Raji (cell line): ENCODE measurements around the gene ZNHIT3.

Experiments used
- POLR2A ChIP-seq: IDR thresholded peaks from 2 replicates; pipeline ENCODE4 v1.6.1; 2011; ENCODE audit warnings: low read depth, low read length, control low read depth; ENCODE audit not compliant: insufficient read depth

The ZNHIT3 gene

DNA sequence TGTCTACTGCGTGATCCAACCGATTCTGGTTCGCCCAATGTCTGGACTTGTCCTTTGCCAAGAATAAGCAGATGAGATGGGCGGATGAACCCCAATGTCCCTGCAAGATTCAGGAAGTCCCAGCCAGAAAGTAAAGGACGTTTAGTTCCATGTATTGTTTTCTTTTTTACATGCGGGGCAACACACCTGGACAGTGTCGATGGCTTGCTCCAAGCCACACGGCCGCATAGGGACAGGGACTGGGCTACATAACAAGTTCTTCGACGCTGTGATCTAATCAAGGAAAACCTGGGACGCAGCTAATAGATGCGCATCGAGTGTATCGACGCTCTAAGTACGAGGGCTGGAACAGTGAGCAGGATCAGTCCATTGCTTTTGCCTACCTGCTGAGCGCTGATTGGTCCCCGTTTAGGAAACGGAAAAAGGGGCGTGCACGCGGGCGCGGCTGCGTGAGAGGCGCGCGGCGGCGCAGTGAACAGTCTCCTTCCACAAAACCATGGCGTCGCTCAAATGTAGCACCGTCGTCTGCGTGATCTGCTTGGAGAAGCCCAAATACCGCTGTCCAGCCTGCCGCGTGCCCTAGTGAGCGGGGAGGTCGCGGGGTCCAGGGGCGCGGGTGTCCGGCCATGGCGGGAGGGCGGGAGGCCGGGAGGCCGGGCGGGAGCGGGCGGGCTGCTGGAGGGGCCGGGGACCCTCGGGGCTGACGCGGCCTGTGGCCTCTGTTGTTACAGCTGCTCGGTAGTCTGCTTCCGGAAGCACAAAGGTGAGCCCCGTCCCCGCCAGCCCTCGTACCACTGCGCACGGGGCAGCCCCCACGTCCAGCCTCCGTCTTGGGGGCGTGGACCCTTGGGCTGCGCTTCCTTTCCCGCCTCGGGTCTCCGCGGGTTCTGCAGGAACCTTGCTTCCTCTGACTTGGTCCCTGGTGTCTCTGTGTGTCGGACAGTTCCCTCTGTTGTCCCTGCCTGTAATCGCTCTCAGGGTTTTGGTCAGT is at the start of gene ZNHIT3:
Gene ZNHIT3 (plus strand): TSS at position 478 of the 991 bp plus-strand sequence. CDS start 19 bp downstream, at position 497.
- peak; percentile 85 for TF ChIP-seq POLR2A

DNA sequence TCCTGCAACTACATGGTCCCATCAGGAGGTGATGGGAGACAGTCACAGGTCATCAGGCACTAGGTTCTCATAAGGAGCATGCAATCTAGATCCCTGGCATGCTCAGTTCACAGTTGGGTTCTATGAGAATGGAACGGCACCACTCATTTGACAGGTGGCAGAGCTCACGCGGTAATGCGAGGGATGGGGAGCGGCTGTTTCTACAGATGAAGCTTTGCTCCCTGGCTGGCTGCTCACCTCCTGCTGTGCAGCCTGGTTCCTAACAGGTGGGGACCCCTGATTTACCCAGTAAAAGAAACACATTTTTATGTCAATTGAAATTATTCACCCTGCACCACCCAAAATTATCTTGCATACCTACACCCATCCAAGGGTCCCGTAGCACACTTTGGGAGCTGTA is 42.7 kb upstream of the ZNHIT3 start:
- no peak for TF ChIP-seq POLR2A

DNA sequence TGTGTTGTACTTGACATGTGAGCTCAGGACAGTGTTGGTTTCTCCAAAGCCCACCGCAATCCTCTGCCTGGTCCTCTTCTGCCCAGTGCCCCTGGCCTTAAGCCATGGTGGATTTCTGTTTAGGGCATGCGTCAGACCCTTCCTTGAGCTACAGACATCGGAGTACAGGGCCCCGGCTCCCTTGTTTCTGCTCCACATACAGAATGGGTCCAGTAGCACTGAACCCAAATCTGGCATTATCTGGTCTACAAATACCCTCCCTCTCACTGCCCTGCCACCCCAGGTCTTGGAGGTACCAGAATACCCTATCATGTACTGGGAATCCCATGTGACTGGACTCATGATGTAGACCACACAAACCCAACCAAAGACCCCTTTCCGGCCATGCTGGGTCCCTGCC is 27.4 kb upstream of the ZNHIT3 start:
- no peak for TF ChIP-seq POLR2A

DNA sequence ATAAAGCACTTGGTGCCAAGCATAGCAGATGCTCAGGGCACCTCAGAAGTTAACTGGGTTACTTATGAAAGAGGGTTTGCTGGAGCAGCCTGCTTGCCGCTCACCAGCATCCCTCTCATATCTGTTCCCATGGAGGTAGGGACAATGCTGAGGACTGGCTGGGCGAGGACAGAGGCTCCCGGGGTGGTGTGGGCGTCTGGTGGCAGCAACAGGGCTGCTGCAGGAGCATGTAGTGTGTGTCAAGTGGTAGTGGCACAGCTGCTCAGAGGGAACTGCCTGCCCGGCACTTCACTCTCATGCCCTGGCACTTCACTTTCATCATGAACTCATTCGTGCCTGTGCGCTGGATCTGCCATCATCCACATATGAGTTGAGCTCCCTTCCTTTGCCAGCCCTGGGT is 26.9 kb upstream of the ZNHIT3 start:
- TF ChIP-seq POLR2A = no peak

DNA sequence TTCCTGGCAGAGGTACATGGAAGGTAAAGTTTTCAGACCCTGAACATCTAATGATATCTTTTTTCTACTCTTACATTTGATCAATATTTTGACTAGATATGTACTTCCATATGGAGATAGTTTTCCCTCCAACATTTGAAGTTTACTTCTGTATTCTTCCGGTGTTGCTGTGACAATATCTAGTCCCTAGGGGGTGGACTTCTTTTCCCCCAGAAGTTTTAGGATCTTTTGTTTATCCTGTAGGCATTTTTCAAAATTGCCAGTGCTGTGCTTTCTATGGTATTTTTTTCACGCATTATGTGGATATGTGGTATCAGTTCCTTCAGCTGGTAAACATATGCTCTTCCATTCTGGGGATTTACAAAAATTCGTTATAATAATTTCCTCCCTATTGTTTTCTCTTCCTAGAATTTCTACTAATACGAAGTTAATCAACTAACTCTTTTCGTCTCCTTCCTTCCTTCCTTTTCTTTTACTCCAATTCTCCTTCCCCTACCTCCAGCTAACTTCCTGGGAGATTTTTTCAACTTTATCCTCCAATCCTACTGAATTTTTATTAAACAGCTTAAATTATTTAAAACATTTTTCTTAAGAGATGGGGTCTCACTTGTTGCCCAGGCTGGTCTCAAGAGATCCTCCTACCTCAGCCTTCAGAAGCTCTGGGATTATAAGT is 26.1 kb upstream of the ZNHIT3 start:
- no peak for TF ChIP-seq POLR2A

DNA sequence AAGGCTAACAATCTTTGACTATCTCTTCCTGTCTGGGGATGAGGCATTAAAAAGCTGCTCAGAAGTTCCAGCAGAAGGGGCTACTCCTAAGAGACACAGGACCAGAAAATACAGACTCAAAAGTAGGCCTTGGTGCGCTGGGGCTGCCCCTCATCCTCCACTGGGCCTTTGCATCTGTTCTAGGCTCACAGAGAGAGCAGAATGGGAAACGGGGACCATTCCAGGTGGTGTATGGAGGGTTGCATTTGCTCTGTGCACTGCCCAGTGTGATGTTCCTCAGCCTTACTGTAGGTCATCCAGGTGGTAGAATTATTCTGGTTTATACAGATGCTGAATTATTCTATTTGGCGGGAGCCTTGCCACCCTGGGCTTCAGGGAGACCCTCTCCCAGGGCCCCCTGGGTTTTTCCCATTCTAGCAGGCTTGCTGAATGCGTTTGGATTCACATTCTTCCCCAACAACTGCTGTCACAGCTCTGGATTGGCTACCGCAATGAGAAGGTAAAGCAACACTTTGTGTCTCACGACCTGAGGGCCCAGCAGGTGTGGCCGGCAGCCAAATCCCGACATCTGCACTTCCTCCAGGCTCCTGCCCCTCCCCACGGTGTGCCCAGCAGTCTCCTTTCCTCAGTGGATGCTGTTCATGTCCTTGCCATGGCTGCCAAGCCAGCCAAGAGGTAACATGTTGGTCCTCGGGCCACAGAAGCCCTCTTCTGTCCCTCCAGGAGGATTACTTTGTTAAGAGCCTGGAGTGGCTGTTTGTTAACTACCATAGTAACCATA is 25.0 kb upstream of the ZNHIT3 start:
- TF ChIP-seq POLR2A = no peak

DNA sequence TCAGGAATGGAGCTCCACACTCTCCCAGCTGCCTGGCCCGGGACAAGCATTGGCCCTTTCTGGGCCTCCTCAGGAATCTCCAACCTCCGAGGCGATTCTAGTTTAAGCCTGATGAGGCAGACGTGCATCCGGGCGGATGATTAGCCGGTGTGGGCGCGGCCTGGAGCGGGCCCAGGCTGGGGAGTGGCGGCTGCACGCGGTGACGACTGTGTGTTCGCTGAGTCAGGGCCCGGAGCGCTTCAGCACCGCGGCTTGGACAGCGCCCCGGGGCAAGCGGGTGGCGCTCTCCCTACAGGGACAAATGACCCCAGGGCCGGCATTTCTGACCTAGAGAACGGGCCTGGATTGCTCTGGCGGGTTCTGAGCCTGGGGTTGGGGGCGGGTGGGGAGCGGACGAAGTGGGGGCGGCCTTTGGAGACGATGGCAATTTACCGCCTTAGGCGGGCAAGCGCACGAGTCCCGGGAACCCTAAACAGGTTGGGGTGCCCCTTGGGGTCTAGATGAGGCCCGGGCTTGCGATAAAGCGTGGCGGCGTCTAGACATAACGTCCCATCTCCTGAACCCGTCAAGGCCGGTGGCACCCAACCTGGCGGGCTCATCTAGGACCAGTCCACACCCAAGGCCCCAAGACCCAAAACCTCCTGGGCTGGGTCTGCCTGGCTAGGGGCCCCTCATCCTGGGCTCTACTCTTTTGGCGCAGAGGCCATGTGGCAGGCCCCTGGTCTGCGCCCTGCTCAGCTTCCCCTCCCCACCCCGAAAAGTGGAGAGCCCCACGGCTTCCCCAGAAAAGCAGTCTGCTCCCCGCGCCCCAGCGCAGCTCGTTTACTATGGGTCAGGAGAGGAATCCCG is 22.3 kb upstream of the ZNHIT3 start:
- no peak for TF ChIP-seq POLR2A

DNA sequence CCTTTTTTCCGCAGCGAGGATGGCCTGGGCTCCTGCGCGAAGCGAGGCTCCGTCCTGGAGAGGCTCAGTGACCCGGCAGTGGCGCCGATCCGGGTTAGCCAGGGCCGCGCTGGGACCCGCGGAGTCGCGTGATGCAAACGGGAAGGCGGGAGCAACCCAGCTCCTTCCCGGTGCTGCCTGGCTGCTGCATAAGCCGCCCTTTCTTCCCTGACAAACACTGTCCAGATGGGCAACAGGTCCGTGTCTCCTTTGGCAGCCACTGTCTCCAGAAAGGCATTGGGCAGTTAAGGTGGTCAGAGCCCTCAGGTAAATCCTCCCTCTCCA is 21.8 kb upstream of the ZNHIT3 start:
- TF ChIP-seq POLR2A = no peak

DNA sequence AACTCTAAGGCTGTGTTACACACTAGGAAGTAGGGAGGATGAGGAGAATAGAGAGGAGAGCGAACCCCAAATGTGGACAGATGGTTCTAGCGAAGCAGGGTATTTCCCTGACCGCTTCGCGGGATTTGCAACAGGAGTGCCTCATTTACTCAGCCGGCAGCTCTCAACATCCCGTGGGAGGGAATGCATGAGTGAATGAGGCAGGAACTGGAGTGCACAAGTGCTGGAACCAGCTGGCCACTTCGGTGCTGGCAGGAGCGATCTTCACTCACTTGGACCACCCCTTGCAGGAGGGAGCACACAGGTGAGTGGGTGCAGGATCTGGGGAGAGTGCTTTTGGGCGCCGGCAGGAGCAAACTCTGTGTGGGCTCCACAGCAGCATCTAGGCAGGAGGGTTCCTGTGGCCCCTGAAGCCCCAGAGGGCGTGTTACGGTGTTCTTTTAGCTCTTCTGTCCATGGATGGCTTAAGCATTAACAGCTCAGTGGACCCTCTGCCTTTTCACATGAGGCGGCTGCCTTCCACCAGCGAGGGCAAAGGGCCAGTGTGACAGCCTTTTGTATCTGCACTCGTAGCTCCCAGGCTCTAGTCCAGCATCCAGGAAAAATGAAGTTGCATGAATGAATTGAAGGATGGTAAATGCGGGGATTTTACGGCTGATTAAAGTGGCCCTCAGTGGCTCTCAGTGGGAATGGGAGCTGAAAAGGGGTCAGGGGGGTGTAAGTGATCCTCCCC is 17.4 kb upstream of the ZNHIT3 start:
- TF ChIP-seq POLR2A = no peak

DNA sequence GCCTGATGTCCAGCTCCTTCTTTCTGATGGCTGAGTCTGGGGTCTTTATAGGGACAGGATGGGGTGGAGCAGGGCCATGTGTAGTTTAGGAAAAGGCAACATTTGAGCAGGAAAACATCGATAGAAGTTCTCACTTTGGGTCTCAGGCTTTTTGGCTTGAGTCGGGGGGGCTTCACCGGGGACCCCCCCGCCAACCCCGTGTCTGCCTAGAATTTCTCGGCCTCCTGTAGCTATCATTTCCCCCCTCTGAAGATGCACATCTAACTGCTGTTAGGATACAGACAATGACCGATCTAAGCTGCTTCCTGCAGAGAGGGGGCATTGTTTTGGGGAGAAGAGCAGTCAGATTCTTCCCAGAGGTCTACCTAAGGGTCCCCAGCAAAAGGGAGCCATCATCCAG is 16.7 kb upstream of the ZNHIT3 start:
- no peak for TF ChIP-seq POLR2A

DNA sequence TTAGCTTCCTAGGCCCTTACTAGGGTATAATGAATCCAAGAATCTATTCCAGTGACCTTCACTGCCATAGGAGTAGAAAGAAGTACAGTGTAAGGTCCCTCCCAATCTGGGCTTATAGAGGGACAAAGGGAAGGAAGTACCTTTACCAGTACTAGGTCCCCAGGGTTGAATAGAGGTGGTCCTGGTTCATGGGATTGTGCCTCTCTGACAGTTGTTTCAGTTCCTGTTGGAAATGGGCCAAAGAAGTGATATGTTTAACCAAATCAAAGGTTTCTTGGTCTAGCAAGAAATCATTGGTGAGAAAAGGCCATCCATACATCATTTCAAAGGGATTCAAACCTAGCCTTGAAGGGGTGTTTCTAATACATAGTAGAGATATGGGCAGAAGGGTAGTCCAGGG is 16.0 kb upstream of the ZNHIT3 start:
- TF ChIP-seq POLR2A = no peak

DNA sequence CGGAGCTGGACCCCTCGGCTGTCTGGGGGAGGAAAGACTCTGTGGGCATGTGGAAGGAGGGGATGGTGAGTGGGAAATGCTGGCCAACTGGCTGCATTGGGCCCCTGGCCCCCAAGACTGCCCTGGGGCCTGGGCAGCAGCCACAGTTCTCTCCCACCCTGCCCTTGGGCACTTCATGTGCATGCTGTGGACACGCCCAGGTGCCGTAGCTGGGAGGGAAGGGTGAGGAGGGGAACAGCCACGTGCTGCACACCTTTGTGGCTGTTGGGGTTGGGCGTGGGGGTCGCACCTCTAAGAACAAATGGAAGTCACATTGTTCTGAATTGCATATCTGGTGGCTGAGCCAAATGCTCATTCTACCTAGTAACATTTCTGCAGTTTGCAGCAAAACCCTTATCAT is 11.9 kb upstream of the ZNHIT3 start:
- no peak for TF ChIP-seq POLR2A

DNA sequence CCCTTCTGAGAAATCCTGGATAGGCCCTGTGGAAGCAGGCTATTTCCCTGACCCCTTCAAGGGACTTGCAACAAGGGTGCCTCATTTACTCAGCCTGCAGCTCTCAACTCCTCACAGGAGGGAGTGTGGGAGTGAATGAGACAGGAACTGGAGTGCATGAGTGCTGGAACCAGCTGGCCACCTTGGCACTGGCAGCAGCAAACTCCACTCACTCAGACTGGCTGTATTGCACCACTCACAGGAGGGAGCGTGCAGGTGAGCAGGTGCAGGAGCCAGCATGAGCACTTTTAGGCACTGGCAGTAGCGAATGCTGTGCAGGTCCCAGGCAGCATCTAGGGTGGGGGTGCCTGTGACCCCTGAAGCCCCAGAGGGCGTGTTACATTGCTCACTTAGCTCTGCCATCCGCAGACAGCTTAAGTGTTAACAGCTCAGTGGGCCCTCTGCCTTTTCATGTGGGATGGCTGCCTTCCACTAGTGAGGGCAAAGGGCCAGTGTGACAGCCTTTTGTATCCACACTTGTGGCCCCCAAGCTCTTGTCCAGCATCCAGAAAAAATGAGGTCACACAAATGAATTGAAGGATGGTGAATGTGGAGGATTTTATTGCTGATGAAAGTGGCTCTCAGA is 11.0 kb upstream of the ZNHIT3 start:
- TF ChIP-seq POLR2A = no peak

DNA sequence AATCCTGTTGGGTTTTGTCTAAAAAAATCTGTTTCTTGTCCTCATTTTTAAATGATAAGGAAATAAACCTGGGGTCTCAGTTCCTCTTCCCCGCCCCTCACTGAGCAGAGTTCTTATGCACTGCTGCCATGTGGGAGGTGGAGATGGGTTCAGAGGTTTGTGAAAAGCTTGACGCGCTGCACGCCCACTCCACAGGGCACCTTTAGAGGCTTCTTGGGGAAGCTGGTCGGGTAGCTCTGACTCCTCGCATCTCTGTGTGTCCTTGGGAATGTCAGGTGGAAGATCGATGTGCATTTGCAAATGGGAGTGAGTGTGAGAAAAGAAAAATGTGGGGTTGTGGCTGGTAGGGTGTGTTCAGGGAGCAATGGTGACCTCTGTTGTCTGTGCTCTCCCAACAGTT is 4.7 kb upstream of the ZNHIT3 start:
- no peak for TF ChIP-seq POLR2A
